Gastroesophageal sphincter (tissue), 4 donors: ENCODE measurements around the gene FAM89B. TPM values are rescaled to one million over a fixed set of nuclear protein-coding genes. Genes with fewer than 3 reads are reported as not detected.

Experiments
- ATAC-seq: fragments of 150-250 bp; one replicate; pipeline ENCODE4 v1.9.1; 2016; ENCODE audit warnings: mild to moderate bottlenecking, moderate library complexity
- H3K27ac ChIP-seq, 4 donors: fragments of 200-600 bp; sonication (generic) in 3 of 4; 1 replicate in 3 of 4; 2 replicates in 1 of 4; pipeline ENCODE4 v1.5.1; 2016 to 2019
- H3K27me3 ChIP-seq: fragments of 200-600 bp; sonication (generic); one replicate; pipeline ENCODE4 v1.5.1; 2019
- H3K36me3 ChIP-seq, 2 donors: fragments of 200-600 bp; sonication (generic); one replicate each; pipeline ENCODE4 v1.5.1; 2019; ENCODE audit warnings: control low read depth in 1 of 2
- H3K4me1 ChIP-seq, 3 donors: fragments of 200-600 bp; sonication (generic); 1 replicate in 2 of 3; 2 replicates in 1 of 3; pipeline ENCODE4 v1.5.1; 2016 to 2019; ENCODE audit warnings: control low read depth in 2 of 3
- H3K4me3 ChIP-seq, 2 donors: fragments of 200-600 bp; sonication (generic); one replicate each; pipeline ENCODE4 v1.5.1; 2019; ENCODE audit warnings: mild to moderate bottlenecking in 1 of 2, moderate library complexity in 1 of 2
- H3K9me3 ChIP-seq, 3 donors: fragments of 200-600 bp; sonication (generic); one replicate each; pipeline ENCODE4 v1.5.1; 2017 to 2019; ENCODE audit warnings: control low read depth in 2 of 3
- CTCF ChIP-seq, 4 experiments: fragments of 200-600 bp in 2 of 4; fragments of 450-650 bp in 2 of 4; sonication (generic) in 1 of 4; IDR thresholded peaks; one replicate each; pipeline ENCODE4 v1.5.1; 2017 to 2019; ENCODE audit warnings: antibody characterized with exemption in 4 of 4, mild to moderate bottlenecking in 2 of 4, moderate library complexity in 2 of 4
- EP300 ChIP-seq: sonication (generic); formaldehyde crosslinking; IDR thresholded peaks from one replicate; pipeline ENCODE4 v1.6.1; 2017; ENCODE audit warnings: antibody characterized with exemption, mild to moderate bottlenecking
- POLR2A ChIP-seq, 2 donors: fragments of 450-650 bp; IDR thresholded peaks; one replicate each; pipeline ENCODE4 v1.6.1; 2017; ENCODE audit warnings: antibody characterized with exemption in 2 of 2, mild to moderate bottlenecking in 2 of 2, moderate library complexity in 1 of 2
- POLR2AphosphoS5 ChIP-seq: sonication (generic); formaldehyde crosslinking; IDR thresholded peaks from one replicate; pipeline ENCODE4 v1.6.1; 2017; ENCODE audit warnings: antibody characterized with exemption
- WGBS, 2 donors: methylation state at CpG; one replicate each; pipeline ENCODE4 v1.1.5; 2018; ENCODE audit warnings: low coverage in 1 of 2; 5-methylcytosine and 5-hydroxymethylcytosine counted together
- total RNA-seq, 4 donors: library from RNA; depleted of rRNA; stranded (reverse); fragments of >200 nt; gene quantifications; one replicate each; pipeline ENCODE4 v1.1.0, GENCODE V29; 2016

FAM89B gene
- total RNA-seq, 4 donors from 2014 or later, result 36.6 to 68.3 (median 55.0) TPM

GRCh38 chr11:65537296-65537597, 35.1 kb upstream of the FAM89B start:
- Histone ChIP-seq H3K4me1 (peaks cover 0 to 45% (median 25%) of the 10 kb centered on the region in 3 donors), H3K36me3 (peaks cover 0 to 73% of the 10 kb centered on the region in 2 donors), H3K9me3 (no peaks in the 10 kb centered on the region), H3K4me3 (no peak overlapping the region), H3K27me3 (no peaks in the 10 kb centered on the region), H3K27ac (peak overlapping the region in 2 of 4 donors; percentile 2 to 34)
- ATAC-seq, result no peak
- no CpG with 5 or more reads among the region's 2 CpGs for WGBS, 2 donors
- TF ChIP-seq EP300 (no peak), POLR2A (IDR thresholded peaks at IDR 0.05) (no peak), POLR2AphosphoS5 (no peak)

GRCh38 chr11:65537620-65538231, 34.6 kb upstream of the FAM89B start:
- TF ChIP-seq EP300, result no peak
- TF ChIP-seq POLR2A (IDR thresholded peaks at IDR 0.05), result no peak
- no peak for TF ChIP-seq CTCF (IDR thresholded peaks at IDR 0.05)
- TF ChIP-seq POLR2AphosphoS5, result no peak
- Histone ChIP-seq H3K4me1 (peaks cover 0 to 45% (median 25%) of the 10 kb centered on the region in 3 donors), H3K27me3 (no peaks in the 10 kb centered on the region), H3K27ac (peak overlapping the region in 2 of 4 donors; percentile 7 to 34), H3K36me3 (peaks cover 0 to 68% of the 10 kb centered on the region in 2 donors), H3K4me3 (no peak overlapping the region), H3K9me3 (no peaks in the 10 kb centered on the region)
- WGBS, 2 donors, result 65 to 67% methylated on average over 2 to 7 of the region's 18 CpGs
- no peak for ATAC-seq

- no peak overlapping the region for H3K4me3 ChIP-seq
- WGBS, 2 donors, result 100% methylated on average over 1 to 2 of the region's 43 CpGs
- H3K27ac ChIP-seq, result peak overlapping the region in 2 of 4 donors; percentile 7 to 88
- H3K4me1 ChIP-seq, result peaks cover 0 to 45% (median 25%) of the 10 kb centered on the region in 3 donors
- no peaks in the 10 kb centered on the region for H3K27me3 ChIP-seq
- no peak for TF ChIP-seq POLR2A (IDR thresholded peaks at IDR 0.05)
- no peak for TF ChIP-seq EP300
- no peak for TF ChIP-seq CTCF (IDR thresholded peaks at IDR 0.05)
- TF ChIP-seq POLR2AphosphoS5, result no peak
- H3K9me3 ChIP-seq, result no peaks in the 10 kb centered on the region
- ATAC-seq, result no peak
- H3K36me3 ChIP-seq, result peaks cover 0 to 68% of the 10 kb centered on the region in 2 donors
Observed at GRCh38 chr11:65538232-65538914, 34.0 kb upstream of the FAM89B start.

GRCh38 chr11:65538915-65539743, 33.2 kb upstream of the FAM89B start:
- H3K4me3 ChIP-seq, result peak overlapping the region in 1 of 2 donors; percentile 57
- ATAC-seq, result no peak
- H3K4me1 ChIP-seq, result peaks cover 0 to 45% (median 25%) of the 10 kb centered on the region in 3 donors
- WGBS, 2 donors, result 71% methylated on average over 4 of the region's 92 CpGs; no CpG with 5 or more reads in 1 of the 2 donors
- TF ChIP-seq CTCF (IDR thresholded peaks at IDR 0.05) (no peak), POLR2AphosphoS5 (no peak), EP300 (no peak), POLR2A (IDR thresholded peaks at IDR 0.05) (no peak)
- peak overlapping the region in 3 of 4 donors; percentile 88 to 97 (median 91) for H3K27ac ChIP-seq
- peaks cover 0 to 68% of the 10 kb centered on the region in 2 donors for H3K36me3 ChIP-seq
- no peaks in the 10 kb centered on the region for H3K9me3 ChIP-seq
- H3K27me3 ChIP-seq, result no peaks in the 10 kb centered on the region

GRCh38 chr11:65539744-65540289, 32.5 kb upstream of the FAM89B start:
- H3K4me1 ChIP-seq, result peaks cover 0 to 45% (median 25%) of the 10 kb centered on the region in 3 donors
- no peaks in the 10 kb centered on the region for H3K9me3 ChIP-seq
- H3K27ac ChIP-seq, result peak overlapping the region; percentile 39 to 97 (median 90)
- peaks cover 0 to 68% of the 10 kb centered on the region in 2 donors for H3K36me3 ChIP-seq
- no peak for ATAC-seq
- peak overlapping the region; percentile 20 to 57 for H3K4me3 ChIP-seq
- TF ChIP-seq CTCF (IDR thresholded peaks at IDR 0.05) (peak in 1 of 4 experiments; percentile 83), POLR2AphosphoS5 (no peak)
- H3K27me3 ChIP-seq, result no peaks in the 10 kb centered on the region
- WGBS, 2 donors, result no CpG with 5 or more reads among the region's 60 CpGs
